HepG2 (cell line): ENCODE data around the gene PKD2L1. TPM values are rescaled to one million over a fixed set of nuclear protein-coding genes. Genes with fewer than 3 reads are reported as not detected.

Experiments
- GABPB1 ChIP-seq: IDR thresholded peaks from 2 replicates; pipeline ENCODE4 v1.6.1; 2016; ENCODE audit warnings: mild to moderate bottlenecking, missing genetic modification reagents, moderate library complexity, missing compliant biosample characterization
- JUNB ChIP-seq: sonication (generic); formaldehyde crosslinking; IDR thresholded peaks from 2 replicates; pipeline ENCODE4 v1.8.0; 2022; ENCODE audit warnings: missing genetic modification reagents, mild to moderate bottlenecking, borderline replicate concordance
- MATR3 ChIP-seq: sonication (generic); formaldehyde crosslinking; IDR thresholded peaks from 2 replicates; pipeline ENCODE4 v1.4.0; 2020; ENCODE audit warnings: missing genetic modification reagents
- RORA ChIP-seq: sonication (generic); formaldehyde crosslinking; IDR thresholded peaks from 2 replicates; pipeline ENCODE4 v1.5.0; 2020; ENCODE audit warnings: mild to moderate bottlenecking, missing genetic modification reagents, moderate library complexity
- SAFB2 ChIP-seq: sonication (generic); formaldehyde crosslinking; IDR thresholded peaks from 2 replicates; pipeline ENCODE4 v1.5.1; 2020; ENCODE audit warnings: missing genetic modification reagents, low read depth, mild to moderate bottlenecking, borderline replicate concordance
- SIX1 ChIP-seq: sonication (generic); formaldehyde crosslinking; IDR thresholded peaks from 2 replicates; pipeline ENCODE4 v1.4.0; 2020; ENCODE audit warnings: missing genetic modification reagents, borderline replicate concordance
- SRSF1 ChIP-seq: fragments of 200-400 bp; formaldehyde crosslinking; optimal IDR thresholded peaks from 2 replicates; pipeline ENCODE3; 2017; ENCODE audit warnings: mild to moderate bottlenecking, low read depth, low read length, moderate library complexity
- SSRP1 ChIP-seq: IDR thresholded peaks from 2 replicates; pipeline ENCODE4 v1.6.1; 2016; ENCODE audit warnings: control low read depth
- ZNF225 ChIP-seq: sonication (generic); formaldehyde crosslinking; IDR thresholded peaks from 2 replicates; pipeline ENCODE4 v1.4.0; 2020; ENCODE audit warnings: mild to moderate bottlenecking, missing genetic modification reagents
- ZNF383 ChIP-seq: sonication (generic); formaldehyde crosslinking; IDR thresholded peaks from 2 replicates; pipeline ENCODE4 v1.4.0; 2020; ENCODE audit warnings: missing genetic modification reagents, mild to moderate bottlenecking, borderline replicate concordance
- ZNF724P ChIP-seq: sonication (generic); formaldehyde crosslinking; IDR thresholded peaks from 2 replicates; pipeline ENCODE4 v1.8.0; 2022; ENCODE audit warnings: missing genetic modification reagents, borderline replicate concordance
- ZNF737 ChIP-seq: sonication (generic); formaldehyde crosslinking; IDR thresholded peaks from 2 replicates; pipeline ENCODE4 v1.5.0; 2020; ENCODE audit warnings: missing genetic modification reagents, mild to moderate bottlenecking, borderline replicate concordance
- ZNF749 ChIP-seq: sonication (generic); formaldehyde crosslinking; IDR thresholded peaks from 2 replicates; pipeline ENCODE4 v1.8.0; 2022; ENCODE audit warnings: mild to moderate bottlenecking, missing genetic modification reagents, moderate library complexity, borderline replicate concordance
- ZNF775 ChIP-seq: sonication (generic); formaldehyde crosslinking; IDR thresholded peaks from 2 replicates; pipeline ENCODE4 v1.4.0; 2020; ENCODE audit warnings: missing genetic modification reagents, mild to moderate bottlenecking, moderate library complexity, borderline replicate concordance
- polyA plus RNA-seq, 8 experiments: library from polyadenylated mRNA; depleted of rRNA in 3 of 8; stranded (reverse) in 7 of 8; unstranded in 1 of 8; fragments of >200 nt; fragmentation: Illumina TruSeq in 4 of 8; extraction: Trizol in 4 of 8; gene quantifications; 2 replicates each; pipeline versions ENCODE4 v1.2.1 to v1.2.3, GENCODE V29; 2011 to 2016; ENCODE audit warnings: low read depth in 4 of 8, missing spikeins in 1 of 8, mixed read lengths in 1 of 8; ENCODE audit not compliant: insufficient read depth in 1 of 8
- total RNA-seq, 5 experiments: library from RNA; depleted of rRNA; stranded (reverse); fragments of >200 nt; fragmentation: Illumina TruSeq; extraction: Trizol; gene quantifications; 2 replicates each; pipeline ENCODE4 v1.2.3, GENCODE V29; 2016; ENCODE audit warnings: low read depth in 1 of 5
- TF ChIP-seq, protein P1 (sequence below), 2 experiments: fragments of 450-650 bp in 1 of 2; sonication (generic) in 1 of 2; formaldehyde crosslinking in 1 of 2; IDR thresholded peaks; 2 replicates each; pipeline versions ENCODE4 v1.6.1 to v1.8.0; 2016 to 2022; ENCODE audit warnings: antibody characterized with exemption in 1 of 2, mild to moderate bottlenecking in 1 of 2, missing genetic modification reagents in 1 of 2
- TF ChIP-seq, protein P2 (sequence below): sonication (generic); formaldehyde crosslinking; IDR thresholded peaks from 2 replicates; pipeline ENCODE4 v1.5.0; 2020; ENCODE audit warnings: missing genetic modification reagents
- TF ChIP-seq, protein P3 (sequence below): sonication (generic); formaldehyde crosslinking; IDR thresholded peaks from 2 replicates; pipeline ENCODE4 v1.5.1; 2020; ENCODE audit warnings: mild to moderate bottlenecking, moderate library complexity, missing genetic modification reagents

Gene PKD2L1
- total and polyA plus RNA-seq, 2 of the 13 experiments (the other 11 are each of a cell fraction or from before 2014, with no cell fraction given): 0.07 to 0.15 TPM

DNA sequence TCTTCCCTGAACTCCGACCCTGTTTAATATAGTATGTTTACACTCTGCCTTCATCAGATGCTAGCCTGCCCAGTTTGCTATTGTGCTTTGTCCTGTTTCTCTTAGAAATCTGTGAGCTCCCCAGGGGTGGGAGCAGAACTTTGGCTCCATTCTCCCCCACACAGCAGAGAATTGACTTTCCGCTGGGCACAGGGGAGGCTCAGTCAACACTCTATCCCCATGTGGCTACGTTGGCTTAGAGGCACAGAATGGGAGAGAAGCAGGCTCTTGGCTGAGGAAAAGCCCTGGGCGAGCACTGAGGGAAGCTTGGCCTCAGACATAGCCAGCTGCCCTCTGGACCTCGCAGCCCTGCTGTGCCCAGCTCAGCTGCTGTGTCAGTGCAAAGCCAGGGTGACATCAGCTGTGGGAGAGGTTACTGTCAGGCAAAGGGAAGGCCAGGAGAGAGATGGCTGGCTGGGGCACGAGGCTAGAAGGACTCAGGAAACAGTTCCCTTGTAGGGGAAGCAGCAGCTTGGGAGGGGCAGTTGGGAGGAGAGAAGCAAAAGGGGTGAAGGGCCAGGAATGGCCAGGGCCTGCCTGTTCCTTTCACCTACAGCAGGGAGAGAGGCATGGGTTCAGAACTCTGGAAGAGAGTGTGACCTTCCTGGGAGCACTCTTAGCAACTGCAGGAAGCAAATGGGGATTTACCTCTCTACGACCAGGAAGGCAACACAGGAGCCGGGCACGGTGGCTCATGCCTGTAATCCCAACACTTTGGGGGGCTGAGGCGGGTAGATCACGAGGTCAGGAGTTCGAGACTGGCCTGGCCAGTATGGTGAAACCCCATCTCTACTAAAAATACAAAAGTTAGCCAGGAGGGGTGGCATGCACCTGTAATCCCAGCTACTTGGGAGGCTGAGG lies 11.2 kb upstream of the PKD2L1 start (continued):
- TF ChIP-seq JUNB (no peak), RORA (no peak), ZNF775 (CRISPR knock-in tag) (no peak; the same call in 1 of the 2 replicates), SAFB2 (0 out of 2 replicates have a peak, but pooled peaks have one; percentile 50), SSRP1 (CRISPR knock-in tag) (no peak), SRSF1 (no peak), MATR3 (no peak), ZNF225 (CRISPR knock-in tag) (no peak), GABPB1 (CRISPR knock-in tag) (no peak; the same call in 1 of the 2 replicates), ZNF749 (no peak), SIX1 (no peak), ZNF737 (no peak), ZNF724P (CRISPR knock-in tag) (peak; percentile 81; the same call in 1 of the 2 replicates), ZNF383 (no peak)
- TF ChIP-seq, protein P1, sequence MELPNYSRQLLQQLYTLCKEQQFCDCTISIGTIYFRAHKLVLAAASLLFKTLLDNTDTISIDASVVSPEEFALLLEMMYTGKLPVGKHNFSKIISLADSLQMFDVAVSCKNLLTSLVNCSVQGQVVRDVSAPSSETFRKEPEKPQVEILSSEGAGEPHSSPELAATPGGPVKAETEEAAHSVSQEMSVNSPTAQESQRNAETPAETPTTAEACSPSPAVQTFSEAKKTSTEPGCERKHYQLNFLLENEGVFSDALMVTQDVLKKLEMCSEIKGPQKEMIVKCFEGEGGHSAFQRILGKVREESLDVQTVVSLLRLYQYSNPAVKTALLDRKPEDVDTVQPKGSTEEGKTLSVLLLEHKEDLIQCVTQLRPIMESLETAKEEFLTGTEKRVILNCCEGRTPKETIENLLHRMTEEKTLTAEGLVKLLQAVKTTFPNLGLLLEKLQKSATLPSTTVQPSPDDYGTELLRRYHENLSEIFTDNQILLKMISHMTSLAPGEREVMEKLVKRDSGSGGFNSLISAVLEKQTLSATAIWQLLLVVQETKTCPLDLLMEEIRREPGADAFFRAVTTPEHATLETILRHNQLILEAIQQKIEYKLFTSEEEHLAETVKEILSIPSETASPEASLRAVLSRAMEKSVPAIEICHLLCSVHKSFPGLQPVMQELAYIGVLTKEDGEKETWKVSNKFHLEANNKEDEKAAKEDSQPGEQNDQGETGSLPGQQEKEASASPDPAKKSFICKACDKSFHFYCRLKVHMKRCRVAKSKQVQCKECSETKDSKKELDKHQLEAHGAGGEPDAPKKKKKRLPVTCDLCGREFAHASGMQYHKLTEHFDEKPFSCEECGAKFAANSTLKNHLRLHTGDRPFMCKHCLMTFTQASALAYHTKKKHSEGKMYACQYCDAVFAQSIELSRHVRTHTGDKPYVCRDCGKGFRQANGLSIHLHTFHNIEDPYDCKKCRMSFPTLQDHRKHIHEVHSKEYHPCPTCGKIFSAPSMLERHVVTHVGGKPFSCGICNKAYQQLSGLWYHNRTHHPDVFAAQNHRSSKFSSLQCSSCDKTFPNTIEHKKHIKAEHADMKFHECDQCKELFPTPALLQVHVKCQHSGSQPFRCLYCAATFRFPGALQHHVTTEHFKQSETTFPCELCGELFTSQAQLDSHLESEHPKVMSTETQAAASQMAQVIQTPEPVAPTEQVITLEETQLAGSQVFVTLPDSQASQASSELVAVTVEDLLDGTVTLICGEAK (IDR thresholded peaks at IDR 0.05): no peak
- TF ChIP-seq, protein P1 (CRISPR knock-in tag; IDR thresholded peaks at IDR 0.05): no peak; the same call in 1 of the 2 replicates
- TF ChIP-seq, protein P2, sequence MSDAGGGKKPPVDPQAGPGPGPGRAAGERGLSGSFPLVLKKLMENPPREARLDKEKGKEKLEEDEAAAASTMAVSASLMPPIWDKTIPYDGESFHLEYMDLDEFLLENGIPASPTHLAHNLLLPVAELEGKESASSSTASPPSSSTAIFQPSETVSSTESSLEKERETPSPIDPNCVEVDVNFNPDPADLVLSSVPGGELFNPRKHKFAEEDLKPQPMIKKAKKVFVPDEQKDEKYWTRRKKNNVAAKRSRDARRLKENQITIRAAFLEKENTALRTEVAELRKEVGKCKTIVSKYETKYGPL (CRISPR knock-in tag): no peak
- TF ChIP-seq, protein P3, sequence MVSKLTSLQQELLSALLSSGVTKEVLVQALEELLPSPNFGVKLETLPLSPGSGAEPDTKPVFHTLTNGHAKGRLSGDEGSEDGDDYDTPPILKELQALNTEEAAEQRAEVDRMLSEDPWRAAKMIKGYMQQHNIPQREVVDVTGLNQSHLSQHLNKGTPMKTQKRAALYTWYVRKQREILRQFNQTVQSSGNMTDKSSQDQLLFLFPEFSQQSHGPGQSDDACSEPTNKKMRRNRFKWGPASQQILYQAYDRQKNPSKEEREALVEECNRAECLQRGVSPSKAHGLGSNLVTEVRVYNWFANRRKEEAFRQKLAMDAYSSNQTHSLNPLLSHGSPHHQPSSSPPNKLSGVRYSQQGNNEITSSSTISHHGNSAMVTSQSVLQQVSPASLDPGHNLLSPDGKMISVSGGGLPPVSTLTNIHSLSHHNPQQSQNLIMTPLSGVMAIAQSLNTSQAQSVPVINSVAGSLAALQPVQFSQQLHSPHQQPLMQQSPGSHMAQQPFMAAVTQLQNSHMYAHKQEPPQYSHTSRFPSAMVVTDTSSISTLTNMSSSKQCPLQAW (CRISPR knock-in tag): peak; percentile 38; the same call in 1 of the 2 replicates
